Ovary (tissue), 9 donors: ENCODE data around the gene TATDN3. TPM values are rescaled to one million over a fixed set of nuclear protein-coding genes. Genes with fewer than 3 reads are reported as not detected.

Experiments used
- DNase-seq, 5 donors: peaks; one replicate each; pipeline ENCODE4 v3.0.0-alpha.2; 2019 to 2020
- H3K27ac ChIP-seq, 2 donors: fragments of 200-600 bp; one replicate each; pipeline versions ENCODE4 v1.5.1 to v1.8.0; 2019 to 2022
- H3K27me3 ChIP-seq: fragments of 200-600 bp; one replicate; pipeline ENCODE4 v1.8.0; 2022
- H3K36me3 ChIP-seq: fragments of 200-600 bp; sonication (generic); one replicate; pipeline ENCODE4 v1.5.1; 2019
- H3K4me1 ChIP-seq: one replicate; pipeline ENCODE4 v1.8.1; 2013; ENCODE audit warnings: mild to moderate bottlenecking, moderate library complexity; ENCODE audit not compliant: insufficient read depth
- H3K4me3 ChIP-seq: fragments of 200-600 bp; sonication (generic); one replicate; pipeline ENCODE4 v1.5.1; 2017
- H3K9me3 ChIP-seq, 2 donors: fragments of 200-600 bp in 1 of 2; sonication (generic) in 1 of 2; one replicate each; pipeline versions ENCODE4 v1.5.1 to v1.8.1; 2013 to 2019; ENCODE audit warnings: mild to moderate bottlenecking in 1 of 2, moderate library complexity in 1 of 2
- EP300 ChIP-seq: sonication (generic); formaldehyde crosslinking; IDR thresholded peaks from one replicate; pipeline ENCODE4 v1.6.1; 2017; ENCODE audit warnings: antibody characterized with exemption
- POLR2A ChIP-seq: fragments of 450-650 bp; IDR thresholded peaks from one replicate; pipeline ENCODE4 v1.6.1; 2017; ENCODE audit warnings: antibody characterized with exemption, mild to moderate bottlenecking, moderate library complexity
- whole genome bisulfite sequencing, 3 donors: extraction: QIAGEN DNeasy Blood & Tissue Kit in 1 of 3; methylation state at CpG; one replicate each; pipeline versions ENCODE4 v1.1.5 to v1.1.7; 2013 to 2017; 5-methylcytosine and 5-hydroxymethylcytosine counted together
- intact Hi-C, 4 donors: fragments of 100-400 bp; cut with DNase I; formaldehyde crosslinking; loops; one replicate each; pipeline versions ENCODE4 v1.11.0 to v1.15.1; 2022 to 2023
- polyA plus RNA-seq, 2 donors: library from polyadenylated mRNA; stranded (reverse); fragments of 200-250 nt in 1 of 2; fragments of 350-450 nt in 1 of 2; fragmentation: Illumina TruSeq in 1 of 2; extraction: RNeasy Lipid Tissue Mini Kit (QIAGEN cat#74804) in 1 of 2; gene quantifications; one replicate each; pipeline ENCODE4 v1.2.3, GENCODE V29; 2013 to 2014
- total RNA-seq, 7 donors: library from RNA; depleted of rRNA in 2 of 7; stranded (reverse); fragments of >200 nt in 2 of 7; fragmentation: NEBNext Ultra II Directional in 3 of 7; extraction: Animal tissue kit (Norgen Biotek cat#: 25700) in 3 of 7; gene quantifications; one replicate each; pipeline versions ENCODE4 v1.1.0 to v1.2.4, GENCODE V29; 2016 to 2023
- TF ChIP-seq, protein P1 (sequence below), 3 donors: fragments of 450-650 bp in 2 of 3; fragments of 200-600 bp in 1 of 3; IDR thresholded peaks; one replicate each; pipeline versions ENCODE4 v1.5.1 to v1.8.0; 2016 to 2022; ENCODE audit warnings: antibody characterized with exemption in 3 of 3, mild to moderate bottlenecking in 1 of 3
- donor health status: DM: no; HTN: no; CAD: no; lungs with moderate emphysema.
- donor health status: DM: no; HTN: no; CAD: no.
- donor health status: Bipolar disorder and iron deficiency.
- donor health status: DM: yes; HTN: yes; CAD: no.
- donor health status: DM: no; HTN: no; CAD: no.
- donor health status: DM: yes; HTN: yes; CAD: no.

TATDN3 gene
- total and polyA plus RNA-seq, 9 donors = 6.8 to 17.1 (median 9.5) TPM

DNA sequence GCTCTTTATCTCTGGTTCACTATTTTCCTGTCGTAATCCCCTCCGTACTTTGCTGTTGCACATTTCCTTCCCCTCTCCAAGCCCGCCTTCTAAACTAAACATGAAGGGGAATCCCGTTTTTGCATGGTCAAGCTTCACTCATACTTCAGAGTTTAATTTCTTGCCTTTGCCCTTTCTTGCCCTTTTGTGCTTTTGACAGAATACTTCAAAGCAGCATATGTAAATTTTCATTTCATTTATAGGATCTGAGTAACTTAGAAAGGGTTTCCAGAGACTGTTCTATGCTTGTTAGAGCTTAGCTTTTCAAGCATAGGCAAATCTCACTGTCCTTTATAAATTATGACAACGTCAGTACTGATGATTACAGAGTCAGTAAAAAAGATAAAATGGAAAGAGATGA is 28.0 kb downstream of the TATDN3 start:
- intact Hi-C loops = no loop called here
- H3K36me3 ChIP-seq = no peaks in the 10 kb centered on the region
- DNase-seq = no peak
- no peaks in the 10 kb centered on the region for H3K4me1 ChIP-seq
- H3K27me3 ChIP-seq = no peaks in the 10 kb centered on the region
- no peaks in the 10 kb centered on the region for H3K9me3 ChIP-seq
- WGBS, 3 donors = 41 to 50% (median 44%) methylated on average over 5 of the region's 5 CpGs
- TF ChIP-seq EP300 = no peak
- no peak for TF ChIP-seq POLR2A
- TF ChIP-seq, protein P1, sequence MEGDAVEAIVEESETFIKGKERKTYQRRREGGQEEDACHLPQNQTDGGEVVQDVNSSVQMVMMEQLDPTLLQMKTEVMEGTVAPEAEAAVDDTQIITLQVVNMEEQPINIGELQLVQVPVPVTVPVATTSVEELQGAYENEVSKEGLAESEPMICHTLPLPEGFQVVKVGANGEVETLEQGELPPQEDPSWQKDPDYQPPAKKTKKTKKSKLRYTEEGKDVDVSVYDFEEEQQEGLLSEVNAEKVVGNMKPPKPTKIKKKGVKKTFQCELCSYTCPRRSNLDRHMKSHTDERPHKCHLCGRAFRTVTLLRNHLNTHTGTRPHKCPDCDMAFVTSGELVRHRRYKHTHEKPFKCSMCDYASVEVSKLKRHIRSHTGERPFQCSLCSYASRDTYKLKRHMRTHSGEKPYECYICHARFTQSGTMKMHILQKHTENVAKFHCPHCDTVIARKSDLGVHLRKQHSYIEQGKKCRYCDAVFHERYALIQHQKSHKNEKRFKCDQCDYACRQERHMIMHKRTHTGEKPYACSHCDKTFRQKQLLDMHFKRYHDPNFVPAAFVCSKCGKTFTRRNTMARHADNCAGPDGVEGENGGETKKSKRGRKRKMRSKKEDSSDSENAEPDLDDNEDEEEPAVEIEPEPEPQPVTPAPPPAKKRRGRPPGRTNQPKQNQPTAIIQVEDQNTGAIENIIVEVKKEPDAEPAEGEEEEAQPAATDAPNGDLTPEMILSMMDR (IDR thresholded peaks at IDR 0.05) = no peak
- no peak overlapping the region for H3K4me3 ChIP-seq
- H3K27ac ChIP-seq = no peak overlapping the region

DNA sequence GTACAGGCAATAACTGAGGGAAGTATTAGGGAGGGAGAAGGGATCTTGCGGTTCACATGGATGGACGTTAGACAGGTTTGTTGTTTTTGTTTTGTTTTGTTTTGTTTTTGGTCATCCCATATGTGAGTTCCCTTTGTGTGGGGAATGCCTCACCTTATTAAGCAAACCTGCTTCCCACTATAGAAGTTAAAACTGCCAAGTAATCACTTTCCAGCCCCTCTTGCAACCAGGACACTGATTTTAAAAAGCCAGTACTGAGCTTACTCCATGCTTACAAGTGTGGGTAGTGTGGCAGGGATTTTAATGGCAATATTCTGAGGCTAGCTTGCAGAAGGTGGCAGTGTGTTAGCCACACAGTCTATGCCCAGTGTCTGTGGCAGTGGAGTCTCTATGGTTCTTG is 29.3 kb downstream of the TATDN3 start:
- H3K9me3 ChIP-seq = peaks cover 0 to 3% of the 10 kb centered on the region in 2 donors
- no peak overlapping the region for H3K4me3 ChIP-seq
- WGBS, 3 donors = 82 to 96% (median 91%) methylated on average over 2 of the region's 2 CpGs
- intact Hi-C loops = no loop called here
- H3K36me3 ChIP-seq = no peaks in the 10 kb centered on the region
- no peak for DNase-seq
- no peaks in the 10 kb centered on the region for H3K4me1 ChIP-seq
- H3K27me3 ChIP-seq = no peaks in the 10 kb centered on the region
- H3K27ac ChIP-seq = no peak overlapping the region
- TF ChIP-seq, protein P1 (IDR thresholded peaks at IDR 0.05) = no peak
- TF ChIP-seq EP300 = no peak
- no peak for TF ChIP-seq POLR2A

DNA sequence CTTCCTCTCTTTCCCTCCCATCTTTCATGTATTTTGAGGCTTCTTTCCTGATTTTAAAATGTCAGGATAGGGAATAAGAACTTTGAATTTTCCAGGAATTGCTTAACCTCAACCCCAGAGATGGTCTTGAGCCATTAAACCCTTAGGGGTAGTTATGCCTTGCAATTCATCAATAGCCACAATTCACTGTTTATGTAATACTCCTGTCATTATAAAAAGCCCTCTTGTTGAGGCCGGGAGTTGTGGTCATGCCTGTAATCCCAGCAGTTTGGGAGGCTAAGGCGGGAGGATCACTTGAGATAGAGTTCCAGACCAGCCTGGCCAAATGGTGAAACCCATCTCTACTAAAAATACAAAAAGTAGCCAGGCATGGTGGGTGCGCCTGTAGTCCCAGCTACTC is 31.3 kb downstream of the TATDN3 start:
- TF ChIP-seq, protein P1 (IDR thresholded peaks at IDR 0.05) = no peak
- TF ChIP-seq EP300 (no peak), POLR2A (no peak)
- intact Hi-C loops = no loop called here
- 96 to 97% (median 97%) methylated on average over 3 of the region's 3 CpGs for WGBS, 3 donors

DNA sequence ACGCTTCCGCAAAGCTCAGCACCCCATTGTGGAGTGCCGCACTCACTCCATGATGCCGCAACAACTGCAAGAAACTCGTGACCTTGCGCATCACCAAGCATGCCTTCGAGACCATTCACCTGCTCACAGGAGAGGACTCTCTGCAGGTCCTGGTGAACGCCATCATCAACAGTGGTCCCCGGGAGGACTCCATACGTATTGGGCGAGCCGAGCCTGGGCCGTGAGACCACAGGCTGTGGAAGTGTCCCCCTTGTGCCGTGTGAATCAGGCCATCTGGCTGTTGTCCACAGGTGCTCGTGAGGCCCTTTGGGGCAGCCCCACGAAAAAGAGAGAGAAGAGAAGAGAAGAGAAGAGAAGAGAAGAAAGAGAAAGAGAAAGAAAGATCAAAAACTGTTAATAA is 32.5 kb downstream of the TATDN3 start:
- Histone ChIP-seq H3K27ac (no peak overlapping the region), H3K4me1 (no peaks in the 10 kb centered on the region), H3K4me3 (no peak overlapping the region), H3K9me3 (peaks cover 0 to 5% of the 10 kb centered on the region in 2 donors), H3K27me3 (no peaks in the 10 kb centered on the region), H3K36me3 (no peaks in the 10 kb centered on the region)
- TF ChIP-seq EP300 = no peak
- TF ChIP-seq POLR2A = no peak
- TF ChIP-seq, protein P1 (IDR thresholded peaks at IDR 0.05) = no peak
- 92 to 96% (median 95%) methylated on average over 16 of the region's 16 CpGs for WGBS, 3 donors
- intact Hi-C loops = no loop called here
- no peak for DNase-seq

More for the DNA sequence above, 31.3 kb downstream of the TATDN3 start:
- Histone ChIP-seq H3K9me3 (peaks cover 0 to 5% of the 10 kb centered on the region in 2 donors), H3K27me3 (no peaks in the 10 kb centered on the region), H3K36me3 (no peaks in the 10 kb centered on the region), H3K4me3 (no peak overlapping the region), H3K4me1 (no peaks in the 10 kb centered on the region), H3K27ac (no peak overlapping the region)
- DNase-seq = no peak
